ENCODE results near the gene TXNDC9. TPM values are rescaled to one million over a fixed set of nuclear protein-coding genes. Genes with fewer than 3 reads are reported as not detected.

Gene TXNDC9
- total and polyA plus RNA-seq, 2 of the 8 experiments (the other 6 are each of a cell fraction or from before 2014, with no cell fraction given), result 12.9 to 35.6 TPM

GRCh38 chr2:99337113-99338028, 1.2 kb upstream of the TXNDC9 start, which contains the start of gene EIF5B (continued):
- TF ChIP-seq SRF (IDR thresholded peaks at IDR 0.05; ENCODE audit: low read depth, low read length) (no peak), TBP (IDR thresholded peaks at IDR 0.05; ENCODE audit: low read depth, low read length) (peak; percentile 85), CEBPB (IDR thresholded peaks at IDR 0.05; ENCODE audit: low read depth, low read length) (no peak), POLR2AphosphoS5 (IDR thresholded peaks at IDR 0.05; ENCODE audit: low read depth, low read length) (0 out of 2 replicates have a peak, but pooled peaks have one; percentile 49), MAX (IDR thresholded peaks at IDR 0.05) (peak; percentile 56; the same call in 1 of the 2 replicates), POU5F1 (IDR thresholded peaks at IDR 0.05; ENCODE audit: low read depth, low read length) (no peak), GTF2F1 (IDR thresholded peaks at IDR 0.05; ENCODE audit: borderline replicate concordance, low read depth, low read length) (no peak), BRCA1 (IDR thresholded peaks at IDR 0.05; ENCODE audit: low read depth, low read length) (no peak), KDM1A (IDR thresholded peaks at IDR 0.05; ENCODE audit: borderline replicate concordance, low read length) (no peak), NANOG (IDR thresholded peaks at IDR 0.05; ENCODE audit: insufficient read depth, low read depth, low read length, poor library complexity, severe bottlenecking) (no peak), POLR2A (IDR thresholded peaks at IDR 0.05; ENCODE audit: control extremely low read depth in 1 of 2, low read depth in 2 of 2, low read length in 2 of 2) (peak in 1 of 2 experiments; percentile 68; a peak in 1 of 3 replicates), CHD1 (IDR thresholded peaks at IDR 0.05; ENCODE audit: low read depth, low read length) (no peak), ZNF274 (IDR thresholded peaks at IDR 0.05; ENCODE audit: borderline replicate concordance, extremely low read depth, low read length) (no peak), SAP30 (IDR thresholded peaks at IDR 0.05; ENCODE audit: insufficient read depth, insufficient replicate concordance, low read length) (no peak), TAF7 (optimal IDR thresholded peaks at IDR 0.05; ENCODE audit: borderline replicate concordance, low read depth, low read length) (no peak), HDAC2 (IDR thresholded peaks at IDR 0.05; ENCODE audit: borderline replicate concordance in 1 of 2, low read depth in 2 of 2, low read length in 2 of 2) (peak in 1 of 2 experiments; percentile 95; a peak in 2 of 4 replicates)
